ENCODE results near the gene IL1RAP. TPM values are rescaled to one million over a fixed set of nuclear protein-coding genes. Genes with fewer than 3 reads are reported as not detected.

The IL1RAP gene
- total RNA-seq, 1 donor, result 18.1 TPM

DNA sequence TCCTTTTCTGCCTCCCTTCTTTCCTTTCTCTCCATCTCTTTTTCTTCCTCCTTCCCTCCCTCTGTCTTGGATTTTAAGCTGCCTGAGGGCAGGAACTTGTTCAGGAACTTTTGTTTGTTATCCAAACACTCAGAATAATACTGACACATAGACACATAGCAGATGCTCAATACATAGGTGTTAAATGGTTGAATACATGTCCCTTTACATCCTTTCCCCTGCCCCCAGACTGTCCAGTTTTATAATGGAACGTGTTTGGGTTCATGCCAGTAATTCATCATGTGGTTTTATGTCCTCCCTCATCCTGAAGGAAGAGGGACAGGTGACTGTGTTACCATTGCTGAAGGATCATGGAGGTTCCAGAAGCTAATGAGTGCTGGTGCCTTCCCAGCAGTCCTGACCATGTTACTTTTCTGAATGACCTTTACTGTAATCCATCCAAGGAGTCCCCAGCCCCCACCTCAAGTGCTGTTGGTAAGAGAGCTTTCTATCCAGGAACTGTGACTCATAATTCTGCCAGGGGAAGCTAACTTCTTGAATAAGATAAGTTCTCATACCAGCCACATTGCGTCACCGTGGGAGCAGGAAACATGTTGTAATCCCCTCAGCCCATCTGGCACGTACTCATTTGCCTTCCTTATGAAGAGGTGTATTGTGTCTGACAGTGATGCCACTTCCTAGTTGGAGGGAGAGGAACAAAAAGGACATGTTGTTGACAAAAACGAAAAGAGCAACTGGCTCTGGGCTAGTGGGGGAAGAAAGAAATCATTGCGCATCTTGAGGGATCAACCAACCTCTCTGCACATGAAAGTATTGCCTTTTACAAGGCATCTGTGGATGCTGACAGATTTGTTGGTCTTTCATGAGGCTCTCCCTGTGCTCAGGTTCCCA, 52.4 kb downstream of the IL1RAP start:
- Histone ChIP-seq H3K9me3 (ENCODE audit: low read depth, low read length) (no peaks in the 10 kb centered on the region), H3K4me3 (ENCODE audit: low read length) (no peak overlapping the region), H3K4me1 (ENCODE audit: insufficient read depth, low read length) (peaks cover 14% of the 10 kb centered on the region), H3K27me3 (ENCODE audit: insufficient read depth, low read length) (no peaks in the 10 kb centered on the region)

DNA sequence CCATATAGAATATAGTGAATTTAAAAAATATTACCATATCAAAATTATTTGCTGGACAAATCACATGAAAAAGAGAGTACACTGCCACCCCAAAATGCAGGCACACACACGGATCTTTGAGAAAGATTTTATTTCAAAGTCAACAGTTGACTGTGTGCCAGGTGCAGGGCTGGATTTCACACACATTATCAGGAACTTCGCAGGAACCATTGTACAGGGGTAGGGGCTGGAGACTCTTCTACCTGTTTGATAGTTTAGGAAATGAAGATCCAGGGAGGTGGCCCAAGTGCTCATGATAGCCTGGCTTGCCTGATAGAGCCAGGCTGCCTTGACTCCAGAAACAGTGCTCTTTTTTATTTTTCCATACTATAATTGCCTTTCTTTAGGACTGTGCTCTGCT, 54.2 kb downstream of the IL1RAP start:
- no peaks in the 10 kb centered on the region for H3K9me3 ChIP-seq (ENCODE audit: low read depth, low read length)
- H3K4me1 ChIP-seq (ENCODE audit: insufficient read depth, low read length), result peaks cover 14% of the 10 kb centered on the region
- H3K27me3 ChIP-seq (ENCODE audit: insufficient read depth, low read length), result no peaks in the 10 kb centered on the region
- H3K4me3 ChIP-seq (ENCODE audit: low read length), result no peak overlapping the region

DNA sequence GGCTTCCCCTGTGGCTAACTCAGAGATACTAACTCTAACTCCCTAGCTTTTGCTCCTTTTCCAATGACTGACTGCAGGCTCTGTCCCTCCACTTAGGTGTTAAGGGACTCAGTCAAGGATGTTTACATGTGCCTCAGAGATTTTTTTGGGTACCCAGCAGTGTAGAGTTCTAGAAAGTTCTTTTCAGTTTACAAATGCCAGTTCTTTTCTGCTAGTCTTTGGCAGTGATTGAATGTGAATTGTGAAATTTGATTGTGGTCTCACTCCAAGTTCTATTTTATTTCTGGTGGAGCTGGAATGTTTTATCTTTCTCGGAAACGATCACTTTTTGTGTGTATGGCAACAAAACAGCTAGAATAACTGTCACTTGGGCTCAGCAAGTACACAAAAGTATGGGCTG, 60.6 kb downstream of the IL1RAP start:
- no peak overlapping the region for H3K4me3 ChIP-seq (ENCODE audit: low read length)
- H3K27me3 ChIP-seq (ENCODE audit: insufficient read depth, low read length), result no peaks in the 10 kb centered on the region
- no peaks in the 10 kb centered on the region for H3K9me3 ChIP-seq (ENCODE audit: low read depth, low read length)
- peaks cover 3% of the 10 kb centered on the region for H3K4me1 ChIP-seq (ENCODE audit: insufficient read depth, low read length)

GRCh38 chr3:190575437-190576185, 61.7 kb downstream of the IL1RAP start:
- Histone ChIP-seq H3K9me3 (ENCODE audit: low read depth, low read length) (no peaks in the 10 kb centered on the region), H3K4me3 (ENCODE audit: low read length) (no peak overlapping the region), H3K27me3 (ENCODE audit: insufficient read depth, low read length) (no peaks in the 10 kb centered on the region), H3K4me1 (ENCODE audit: insufficient read depth, low read length) (peaks cover 3% of the 10 kb centered on the region)

- Histone ChIP-seq H3K9me3 (ENCODE audit: low read depth, low read length) (no peaks in the 10 kb centered on the region), H3K4me1 (ENCODE audit: insufficient read depth, low read length) (peaks cover 3% of the 10 kb centered on the region), H3K4me3 (ENCODE audit: low read length) (no peak overlapping the region), H3K27me3 (ENCODE audit: insufficient read depth, low read length) (no peaks in the 10 kb centered on the region)
Measured at GRCh38 chr3:190577225-190577624, 63.3 kb downstream of the IL1RAP start.

GRCh38 chr3:190579514-190580137, 65.7 kb downstream of the IL1RAP start:
- H3K9me3 ChIP-seq (ENCODE audit: low read depth, low read length), result no peaks in the 10 kb centered on the region

DNA sequence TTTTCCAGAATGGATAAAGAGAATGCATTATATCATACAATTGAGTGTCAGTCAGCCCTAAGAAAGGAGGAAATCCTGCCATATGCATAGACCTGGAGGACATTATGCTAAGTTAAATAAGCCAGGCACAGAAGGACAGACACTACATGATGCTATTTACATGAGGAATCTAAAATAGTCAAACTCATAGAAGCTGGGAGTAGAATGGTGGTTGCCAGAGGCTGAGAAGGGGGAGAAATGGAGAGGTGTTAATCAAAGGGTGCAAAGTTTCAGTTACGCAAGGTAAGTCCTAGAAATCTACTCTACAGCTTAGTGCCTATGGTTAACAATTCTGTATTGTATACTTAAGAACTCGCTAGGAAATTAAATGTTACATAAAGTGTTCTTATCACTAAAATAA, 66.5 kb downstream of the IL1RAP start:
- peaks cover 5% of the 10 kb centered on the region for H3K4me1 ChIP-seq (ENCODE audit: insufficient read depth, low read length)
- no peaks in the 10 kb centered on the region for H3K9me3 ChIP-seq (ENCODE audit: low read depth, low read length)
- no peaks in the 10 kb centered on the region for H3K27me3 ChIP-seq (ENCODE audit: insufficient read depth, low read length)
- H3K4me3 ChIP-seq (ENCODE audit: low read length), result no peak overlapping the region

More at GRCh38 chr3:190579514-190580137, 65.7 kb downstream of the IL1RAP start:
- H3K4me1 ChIP-seq (ENCODE audit: insufficient read depth, low read length), result peaks cover 3% of the 10 kb centered on the region
- H3K4me3 ChIP-seq (ENCODE audit: low read length), result no peak overlapping the region
- no peaks in the 10 kb centered on the region for H3K27me3 ChIP-seq (ENCODE audit: insufficient read depth, low read length)

- no peaks in the 10 kb centered on the region for H3K27me3 ChIP-seq (ENCODE audit: insufficient read depth, low read length)
- no peaks in the 10 kb centered on the region for H3K9me3 ChIP-seq (ENCODE audit: low read depth, low read length)
- H3K4me3 ChIP-seq (ENCODE audit: low read length), result no peak overlapping the region
- peaks cover 9% of the 10 kb centered on the region for H3K4me1 ChIP-seq (ENCODE audit: insufficient read depth, low read length)
Measured at GRCh38 chr3:190581041-190581541, 67.2 kb downstream of the IL1RAP start.

DNA sequence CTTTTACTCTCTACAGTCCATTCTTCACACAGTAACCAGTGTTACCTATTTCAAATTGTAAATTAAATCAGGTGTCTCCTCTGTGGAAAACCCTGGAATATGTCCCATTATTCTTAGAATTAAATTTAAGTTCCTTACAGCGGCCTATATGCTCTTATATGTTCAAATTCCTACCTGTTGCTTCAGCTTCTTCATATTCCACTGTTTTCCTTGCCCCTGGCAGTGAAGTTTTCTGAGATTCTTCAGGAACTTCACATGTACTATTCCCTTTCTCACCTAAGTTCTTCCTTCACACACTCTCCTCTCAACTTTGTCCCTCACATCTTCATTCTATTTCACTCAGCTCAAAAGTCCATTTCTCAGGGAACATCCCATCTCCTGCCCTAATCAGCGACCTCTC, 68.8 kb downstream of the IL1RAP start:
- Histone ChIP-seq H3K4me3 (ENCODE audit: low read length) (no peak overlapping the region), H3K4me1 (ENCODE audit: insufficient read depth, low read length) (peaks cover 19% of the 10 kb centered on the region)

GRCh38 chr3:190585805-190586630, 72.1 kb downstream of the IL1RAP start:
- Histone ChIP-seq H3K4me1 (ENCODE audit: insufficient read depth, low read length) (peaks cover 29% of the 10 kb centered on the region), H3K9me3 (ENCODE audit: low read depth, low read length) (no peaks in the 10 kb centered on the region), H3K27me3 (ENCODE audit: insufficient read depth, low read length) (no peaks in the 10 kb centered on the region)

More for the DNA sequence above, 68.8 kb downstream of the IL1RAP start:
- no peaks in the 10 kb centered on the region for H3K27me3 ChIP-seq (ENCODE audit: insufficient read depth, low read length)
- H3K9me3 ChIP-seq (ENCODE audit: low read depth, low read length), result no peaks in the 10 kb centered on the region

DNA sequence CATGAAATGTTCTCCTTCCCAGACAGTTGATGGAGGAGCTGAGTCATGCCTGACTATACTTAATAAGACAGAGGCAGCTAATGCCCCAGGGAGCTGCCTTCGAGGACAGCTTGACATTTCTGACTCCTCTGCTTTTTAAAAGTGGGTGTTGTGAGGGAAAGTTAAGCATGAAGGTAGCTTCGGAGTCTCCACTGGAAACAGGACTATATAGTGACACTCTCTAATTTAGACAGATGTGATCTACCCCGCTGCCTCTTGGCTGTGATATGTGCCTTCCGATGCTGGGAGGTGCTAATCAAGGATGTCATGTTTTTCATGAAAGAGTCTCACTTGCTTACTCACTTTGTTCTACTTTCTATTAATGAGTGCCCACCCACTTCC, 72.7 kb downstream of the IL1RAP start:
- Histone ChIP-seq H3K9me3 (ENCODE audit: low read depth, low read length) (no peaks in the 10 kb centered on the region), H3K4me1 (ENCODE audit: insufficient read depth, low read length) (peaks cover 29% of the 10 kb centered on the region), H3K4me3 (ENCODE audit: low read length) (no peak overlapping the region), H3K27me3 (ENCODE audit: insufficient read depth, low read length) (no peaks in the 10 kb centered on the region)

More at GRCh38 chr3:190585805-190586630, 72.1 kb downstream of the IL1RAP start:
- H3K4me3 ChIP-seq (ENCODE audit: low read length), result no peak overlapping the region

DNA sequence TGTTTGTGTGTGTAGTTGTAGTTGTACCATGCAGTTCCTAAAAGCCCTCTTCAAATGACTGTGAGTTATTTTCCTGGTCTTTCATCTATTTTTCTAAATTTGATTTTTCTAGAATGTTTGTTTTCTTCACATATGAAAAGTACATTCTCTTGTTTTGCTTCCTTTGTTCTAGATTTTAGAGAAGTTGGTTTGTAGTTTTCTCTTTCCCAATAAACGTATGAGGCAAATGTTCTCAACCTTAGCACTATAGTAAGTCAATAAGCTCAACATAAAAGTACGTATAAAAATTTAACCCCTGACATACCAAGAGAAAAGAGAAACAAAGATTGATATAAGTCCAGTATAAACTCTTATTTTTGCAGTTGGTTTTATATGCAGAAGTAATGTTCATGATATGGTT, 74.7 kb downstream of the IL1RAP start:
- no peaks in the 10 kb centered on the region for H3K27me3 ChIP-seq (ENCODE audit: insufficient read depth, low read length)
- H3K4me3 ChIP-seq (ENCODE audit: low read length), result no peak overlapping the region
- peaks cover 29% of the 10 kb centered on the region for H3K4me1 ChIP-seq (ENCODE audit: insufficient read depth, low read length)
- no peaks in the 10 kb centered on the region for H3K9me3 ChIP-seq (ENCODE audit: low read depth, low read length)

DNA sequence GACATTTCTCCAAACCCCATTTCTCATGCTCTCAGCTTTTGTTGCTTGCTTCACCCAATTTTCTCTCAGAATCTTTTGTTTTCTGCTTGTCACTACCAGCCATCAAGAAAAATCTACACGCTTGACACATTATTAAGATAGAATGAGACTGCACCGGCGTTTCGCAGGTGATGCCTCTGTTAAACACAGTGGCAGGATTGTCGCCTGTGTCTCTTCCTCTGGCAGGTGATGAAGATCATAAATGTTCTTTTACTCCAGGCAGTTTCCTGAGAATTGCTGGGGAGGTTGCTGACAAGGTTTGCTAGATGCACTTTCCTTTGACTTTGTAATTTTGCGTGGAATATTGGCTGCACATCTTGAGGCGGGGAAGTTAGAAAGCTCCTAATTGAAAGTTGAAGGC, 75.4 kb downstream of the IL1RAP start:
- Histone ChIP-seq H3K9me3 (ENCODE audit: low read depth, low read length) (no peaks in the 10 kb centered on the region), H3K27me3 (ENCODE audit: insufficient read depth, low read length) (no peaks in the 10 kb centered on the region), H3K4me3 (ENCODE audit: low read length) (no peak overlapping the region), H3K4me1 (ENCODE audit: insufficient read depth, low read length) (peaks cover 29% of the 10 kb centered on the region)

DNA sequence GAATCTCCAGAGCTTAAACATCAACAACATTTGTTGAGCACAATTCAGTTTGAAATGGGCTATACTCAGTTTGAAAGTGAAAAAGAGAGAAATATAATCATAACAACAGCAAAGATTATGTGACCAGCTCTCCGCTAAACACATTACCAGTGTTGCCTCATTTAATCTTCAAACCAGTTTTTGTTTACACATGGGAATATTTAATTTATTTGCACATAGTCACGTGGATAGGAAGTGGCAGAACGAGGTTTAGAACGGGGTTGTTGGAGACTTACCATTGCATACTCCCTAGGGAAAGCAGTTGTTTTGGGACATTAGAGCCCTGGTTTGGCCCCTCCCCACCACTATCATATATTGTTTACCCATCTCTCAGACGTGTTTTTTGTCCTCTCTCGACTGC, 77.2 kb downstream of the IL1RAP start:
- no peaks in the 10 kb centered on the region for H3K27me3 ChIP-seq (ENCODE audit: insufficient read depth, low read length)
- H3K4me3 ChIP-seq (ENCODE audit: low read length), result no peak overlapping the region
- peaks cover 20% of the 10 kb centered on the region for H3K4me1 ChIP-seq (ENCODE audit: insufficient read depth, low read length)
- H3K9me3 ChIP-seq (ENCODE audit: low read depth, low read length), result no peaks in the 10 kb centered on the region
